ENCODE measurements around the gene GDF11.

GRCh38 chr12:55693323-55694187 lies 49.4 kb upstream of the GDF11 start:
- TF ChIP-seq SUZ12 (IDR thresholded peaks at IDR 0.05; ENCODE audit: extremely low read depth, insufficient read depth, insufficient read length) (no peak), ZNF274 (IDR thresholded peaks at IDR 0.05; ENCODE audit: low read depth, low read length) (no peak)
